Stomach (tissue), 4 donors: Measurements from ENCODE around the gene FAM72A.
"Not testable (repeated sequence)": the region's sequence is repeated elsewhere in the genome, so short reads cannot be mapped to it uniquely, and the experiment has no call there.

Experiments used
- CTCF ChIP-seq, 7 experiments: fragments of 450-650 bp in 4 of 7; fragments of 200-600 bp in 3 of 7; sonication (generic) in 3 of 7; IDR thresholded peaks; one replicate each; pipeline ENCODE4 v1.5.1; 2016 to 2019; ENCODE audit warnings: antibody characterized with exemption in 7 of 7, control low read depth in 2 of 7, mild to moderate bottlenecking in 1 of 7
- POLR2A ChIP-seq, 4 donors: fragments of 450-650 bp; IDR thresholded peaks; one replicate each; pipeline ENCODE4 v1.6.1; 2016; ENCODE audit warnings: antibody characterized with exemption in 4 of 4, control low read depth in 2 of 4, mild to moderate bottlenecking in 1 of 4, moderate library complexity in 1 of 4
- POLR2AphosphoS5 ChIP-seq, 3 donors: sonication (generic); formaldehyde crosslinking; IDR thresholded peaks; one replicate each; pipeline ENCODE4 v1.6.1; 2016; ENCODE audit warnings: antibody characterized with exemption in 3 of 3

DNA sequence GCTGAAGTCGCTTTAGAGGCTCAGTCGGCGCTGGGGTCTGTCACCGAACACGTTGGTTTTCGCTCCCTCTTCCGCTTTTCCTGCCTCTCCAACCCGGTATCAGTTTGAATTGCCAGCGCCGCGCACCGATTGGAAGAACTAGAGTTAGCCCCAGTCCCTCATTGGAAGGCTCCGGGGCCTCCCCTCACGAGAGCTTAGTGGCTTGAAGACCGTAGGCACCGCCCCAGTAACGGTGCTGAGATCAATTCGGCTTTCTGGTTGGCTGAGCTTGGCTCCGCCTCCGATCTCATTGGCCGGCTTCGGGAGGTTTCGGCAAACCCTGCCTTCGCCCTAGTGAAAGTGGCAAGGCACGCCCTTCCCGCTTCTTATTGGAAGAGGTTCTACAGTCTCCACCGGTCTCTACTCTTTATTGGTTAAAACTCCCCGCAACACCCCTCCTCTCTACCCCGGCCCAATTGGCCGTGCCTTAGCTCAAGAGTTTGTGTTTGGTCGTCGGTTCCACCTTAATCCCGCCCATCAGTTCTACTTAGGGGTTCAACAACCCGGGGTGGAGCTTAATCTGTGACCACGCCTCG is at the start of gene FAM72A:
- not testable (repeated sequence) for TF ChIP-seq CTCF, POLR2A (IDR thresholded peaks at IDR 0.05)
- TF ChIP-seq POLR2AphosphoS5 (IDR thresholded peaks at IDR 0.05) = peak in 1 of 3 donors; percentile 42
